ENCODE measurements around the gene NUB1.

The NUB1 gene

DNA sequence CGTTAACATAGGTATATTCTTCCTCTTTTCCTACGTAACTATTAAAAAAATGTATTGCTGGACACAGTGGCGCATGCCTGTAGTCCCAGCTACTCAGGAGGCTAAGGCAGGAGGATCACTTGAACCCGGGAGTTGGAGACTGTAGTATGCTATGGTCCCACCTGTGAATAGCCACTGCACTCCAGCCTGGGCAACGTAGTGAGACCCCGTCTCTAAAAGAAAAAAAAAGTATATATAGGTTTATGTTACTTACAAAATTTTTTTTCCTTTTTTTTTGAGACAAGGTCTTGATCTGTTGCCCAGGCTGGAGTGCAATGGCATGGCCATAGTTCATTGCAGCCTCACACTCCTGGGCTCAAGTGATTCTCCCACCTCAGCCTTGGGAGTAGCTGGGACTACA is 5.6 kb downstream of the NUB1 start:
- no peak for DNase-seq

DNA sequence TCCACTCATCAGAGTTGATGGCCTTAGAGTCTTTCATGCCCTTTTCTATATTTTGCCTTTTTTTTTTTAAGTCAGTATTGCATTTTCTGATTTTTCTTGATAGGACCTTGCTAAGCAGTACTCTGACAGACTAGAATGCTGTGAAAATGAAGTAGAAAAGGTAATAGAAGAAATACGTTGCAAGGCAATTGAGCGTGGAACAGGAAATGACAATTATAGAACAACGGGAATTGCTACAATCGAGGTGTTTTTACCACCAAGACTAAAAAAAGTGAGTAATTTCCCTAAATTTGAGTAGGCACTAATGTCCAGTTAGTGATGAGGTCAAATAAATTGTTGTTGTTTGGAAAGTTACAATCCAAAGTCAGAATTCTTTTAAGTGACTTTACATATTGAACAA is 7.4 kb downstream of the NUB1 start:
- DNase-seq, result no peak

- DNase-seq, result no peak
These were observed 7.9 kb downstream of the NUB1 start for GRCh38 chr7:151349507-151349853.

DNA sequence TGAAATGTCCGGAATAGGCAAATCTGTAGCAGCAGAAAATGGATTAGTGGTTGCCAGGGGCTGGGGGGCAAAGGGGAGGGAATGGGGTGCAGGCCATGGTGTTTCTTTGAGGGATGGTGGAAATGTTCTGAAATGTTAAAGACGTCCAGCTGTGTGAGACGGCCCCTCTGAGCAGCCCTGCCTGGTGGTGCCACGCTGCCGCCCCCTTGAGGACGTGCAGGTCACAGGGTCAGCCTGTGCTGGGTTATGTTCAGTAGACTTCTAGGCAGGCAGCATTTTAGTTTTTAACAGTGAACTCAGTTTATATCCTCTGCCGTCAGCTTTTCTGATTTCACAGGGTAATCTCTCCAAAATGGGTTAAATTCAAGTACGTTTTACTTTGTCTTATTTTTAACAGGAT is 9.4 kb downstream of the NUB1 start:
- peak; percentile 22 for DNase-seq

DNA sequence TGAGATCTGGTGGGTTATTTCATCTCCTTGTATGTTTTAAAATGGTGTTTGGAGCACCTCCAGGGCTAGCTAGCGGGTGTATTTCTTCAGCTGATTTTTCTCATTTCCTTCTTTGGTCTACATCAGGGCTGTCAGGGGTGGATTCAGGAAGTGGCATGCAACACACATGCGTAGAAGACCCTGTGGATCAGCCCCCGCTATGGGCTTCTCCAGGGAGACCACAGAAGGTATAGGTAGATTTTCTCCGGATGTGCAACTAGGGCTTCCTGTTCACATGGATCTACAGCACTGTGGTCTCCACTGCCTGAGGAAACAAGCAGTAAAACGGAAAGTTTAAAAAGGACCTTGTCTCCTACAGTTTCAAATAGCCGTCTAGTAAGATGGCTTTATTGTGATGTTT is 10.4 kb downstream of the NUB1 start:
- peak; percentile 83 for DNase-seq

- DNase-seq, result no peak
These were observed 10.9 kb downstream of the NUB1 start for GRCh38 chr7:151352512-151352911.

DNA sequence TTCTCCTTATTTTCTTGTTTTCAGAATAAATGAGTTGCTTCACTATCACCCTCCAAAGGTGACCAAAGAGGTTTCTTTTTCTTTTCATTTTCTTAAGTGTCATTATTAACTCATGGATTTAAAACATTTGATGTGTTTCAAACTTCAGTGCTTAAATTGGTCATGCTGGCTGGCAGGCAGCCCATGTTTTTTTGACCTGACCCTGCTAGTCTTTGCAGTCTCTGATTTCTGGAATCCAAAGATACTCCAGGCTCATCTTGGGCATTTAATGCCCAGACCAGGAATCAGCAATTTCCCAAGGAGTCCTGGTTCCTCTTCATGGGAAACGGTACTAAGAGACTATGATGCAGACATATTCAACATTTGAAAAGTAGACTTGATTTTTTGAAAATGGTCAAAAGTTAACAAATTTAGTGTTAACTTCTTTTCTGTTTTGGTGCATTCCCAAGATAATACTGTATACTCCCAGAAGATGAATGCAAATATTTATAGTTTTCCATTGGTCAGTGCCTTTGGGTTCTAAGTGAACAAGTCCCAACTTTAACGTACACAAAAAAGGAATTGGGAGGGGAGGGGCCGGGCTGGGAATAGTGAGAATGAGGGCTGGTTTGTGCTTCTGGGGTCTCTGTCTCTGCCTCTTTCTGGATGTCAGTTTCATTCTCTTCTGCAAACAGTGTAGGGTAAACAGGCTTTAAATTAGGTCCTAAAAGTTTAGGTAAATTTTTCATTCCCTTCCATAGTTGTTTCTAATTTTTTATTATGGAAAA is 19.8 kb downstream of the NUB1 start:
- no peak for DNase-seq

- no peak for DNase-seq
These were observed 21.6 kb downstream of the NUB1 start for GRCh38 chr7:151363182-151363581.

- no peak for DNase-seq
These were observed 24.7 kb downstream of the NUB1 start for GRCh38 chr7:151366166-151366879.

- DNase-seq, result no peak
These were observed 25.2 kb downstream of the NUB1 start for GRCh38 chr7:151366880-151367222.

- no peak for DNase-seq
These were observed 25.7 kb downstream of the NUB1 start for GRCh38 chr7:151367284-151367683.

GRCh38 chr7:151368136-151368571 is 26.5 kb downstream of the NUB1 start:
- peak; percentile 65 for DNase-seq

- DNase-seq, result no peak
These were observed 29.7 kb downstream of the NUB1 start for GRCh38 chr7:151371266-151371665.

DNA sequence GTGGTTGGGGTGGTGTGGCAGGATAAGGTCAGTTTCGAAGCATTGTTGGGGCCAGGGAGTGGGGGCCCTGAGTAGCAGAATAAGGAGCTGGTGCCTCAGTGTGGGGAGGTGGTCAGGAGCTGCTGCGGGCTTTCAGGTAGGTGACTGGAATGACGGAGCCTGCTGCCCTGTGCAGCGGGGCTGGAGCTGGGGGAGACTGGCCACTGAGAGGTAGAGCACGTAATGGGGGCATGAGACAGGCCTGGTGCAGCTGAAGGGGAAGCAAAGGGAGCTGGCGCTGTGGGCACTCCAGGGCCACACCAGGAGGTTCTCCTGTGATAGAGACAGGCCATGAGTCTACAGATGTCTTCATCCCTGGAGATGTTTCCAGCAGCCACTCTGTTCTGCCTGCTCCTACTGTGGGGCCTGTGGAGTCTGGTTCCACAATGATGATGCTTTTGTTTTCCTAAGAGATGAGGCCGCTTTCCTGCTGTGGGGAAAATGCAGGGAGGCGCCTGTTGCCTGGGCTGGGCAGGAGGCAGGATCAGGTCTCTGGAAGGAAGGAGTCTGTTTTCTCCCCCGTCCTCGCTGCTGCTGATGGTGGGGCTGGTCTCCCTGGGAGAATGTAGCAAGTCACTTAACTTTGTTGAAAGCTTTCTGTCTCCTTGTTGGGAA is 31.1 kb downstream of the NUB1 start:
- DNase-seq, result no peak

DNA sequence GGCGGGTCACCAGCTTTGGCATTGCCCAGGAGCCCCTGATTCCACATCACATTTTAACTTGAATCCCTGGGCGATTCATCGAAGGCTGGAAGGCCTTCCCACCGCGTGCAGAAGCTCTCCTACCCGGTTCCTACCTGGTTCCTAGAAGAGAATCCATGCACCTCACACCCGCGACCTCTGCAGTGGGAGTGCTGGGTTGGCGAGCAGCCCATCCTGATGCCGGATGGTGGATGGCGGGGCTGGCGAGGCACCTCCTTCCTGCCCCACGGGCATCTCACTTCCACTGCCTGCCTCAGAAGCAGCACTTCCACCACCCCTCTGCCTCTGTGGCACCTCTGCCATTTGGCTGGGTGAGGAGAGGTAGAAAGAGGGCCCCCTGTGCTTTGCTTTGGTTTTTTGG is 32.0 kb downstream of the NUB1 start:
- no peak for DNase-seq

- no peak for DNase-seq
These were observed 32.5 kb downstream of the NUB1 start for GRCh38 chr7:151374139-151374538.

- DNase-seq, result no peak
These were observed 33.1 kb downstream of the NUB1 start for GRCh38 chr7:151374726-151375125.

DNA sequence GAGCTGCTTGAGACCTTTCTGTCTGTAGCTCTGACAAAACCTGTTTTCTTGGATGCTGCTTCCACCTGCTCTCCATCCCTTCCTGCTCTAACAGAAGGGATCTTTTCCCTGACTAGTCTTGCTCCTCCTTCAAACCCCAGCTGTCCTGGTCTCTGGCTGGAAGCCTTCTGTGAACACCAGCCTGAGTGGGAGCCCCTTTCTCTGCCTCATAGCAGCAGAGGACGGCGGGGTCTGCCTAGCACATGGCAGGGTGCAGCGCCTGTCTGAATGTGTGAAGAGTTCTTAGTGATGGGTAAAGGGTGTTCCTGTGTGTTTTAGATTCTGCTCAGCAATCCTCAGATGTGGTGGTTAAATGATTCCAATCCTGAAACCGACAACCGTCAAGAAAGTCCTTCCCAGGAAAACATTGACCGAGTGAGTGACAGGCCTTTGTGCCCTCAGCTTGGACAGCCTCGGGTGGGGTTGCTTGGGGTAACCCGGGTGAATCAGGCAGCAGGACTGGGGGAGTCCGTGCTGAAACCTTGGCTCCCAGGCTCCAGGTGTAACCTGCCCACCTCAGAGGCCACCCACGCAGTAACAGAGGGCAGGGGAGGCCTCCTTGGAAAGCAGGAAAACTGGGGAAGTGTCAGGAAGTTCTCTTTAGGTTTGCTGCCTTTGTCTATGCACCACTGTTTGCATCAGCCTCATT is 34.1 kb downstream of the NUB1 start:
- DNase-seq, result no peak

GRCh38 chr7:151376218-151376902 is 34.7 kb downstream of the NUB1 start:
- DNase-seq, result no peak

DNA sequence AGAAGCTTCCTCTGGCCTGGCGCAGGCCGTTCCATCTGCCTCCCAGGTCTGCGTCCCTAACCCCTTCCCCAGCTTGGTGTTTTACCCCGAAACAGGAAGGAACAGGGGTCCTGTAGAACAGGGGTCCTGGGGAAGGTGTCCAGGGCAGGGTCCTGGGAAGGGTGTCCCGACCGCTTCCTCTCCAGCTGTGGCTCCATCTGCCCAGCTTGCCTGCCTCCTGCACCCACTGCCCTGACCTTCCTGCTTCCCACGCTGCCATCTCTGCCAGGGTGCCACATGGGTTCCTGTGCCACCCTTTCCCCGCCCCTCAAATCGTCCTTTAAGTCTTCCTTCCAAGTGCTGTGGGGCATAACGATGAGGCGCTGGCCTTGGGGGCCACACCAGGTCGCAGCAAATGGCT is 35.8 kb downstream of the NUB1 start:
- DNase-seq, result no peak

DNA sequence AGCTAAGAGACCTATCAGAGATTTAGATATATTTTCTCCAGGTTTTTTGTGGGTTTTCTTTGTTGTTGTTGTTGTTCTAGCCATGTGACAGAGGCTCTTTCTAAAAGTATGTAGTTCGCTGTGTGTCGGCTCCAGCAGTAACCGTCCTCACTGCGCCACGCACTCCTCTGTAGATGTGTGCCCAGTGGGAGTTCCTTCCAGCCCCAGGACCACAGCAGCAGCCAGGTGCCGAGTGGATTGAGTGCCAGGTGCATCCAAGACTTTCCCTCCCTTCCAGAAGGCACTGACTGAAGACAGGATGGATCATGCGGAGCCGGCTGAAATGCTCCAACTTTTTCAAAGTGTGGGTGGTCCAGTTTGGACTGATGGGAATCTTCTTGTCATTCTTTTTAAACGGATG is 36.4 kb downstream of the NUB1 start:
- no peak for DNase-seq

DNA sequence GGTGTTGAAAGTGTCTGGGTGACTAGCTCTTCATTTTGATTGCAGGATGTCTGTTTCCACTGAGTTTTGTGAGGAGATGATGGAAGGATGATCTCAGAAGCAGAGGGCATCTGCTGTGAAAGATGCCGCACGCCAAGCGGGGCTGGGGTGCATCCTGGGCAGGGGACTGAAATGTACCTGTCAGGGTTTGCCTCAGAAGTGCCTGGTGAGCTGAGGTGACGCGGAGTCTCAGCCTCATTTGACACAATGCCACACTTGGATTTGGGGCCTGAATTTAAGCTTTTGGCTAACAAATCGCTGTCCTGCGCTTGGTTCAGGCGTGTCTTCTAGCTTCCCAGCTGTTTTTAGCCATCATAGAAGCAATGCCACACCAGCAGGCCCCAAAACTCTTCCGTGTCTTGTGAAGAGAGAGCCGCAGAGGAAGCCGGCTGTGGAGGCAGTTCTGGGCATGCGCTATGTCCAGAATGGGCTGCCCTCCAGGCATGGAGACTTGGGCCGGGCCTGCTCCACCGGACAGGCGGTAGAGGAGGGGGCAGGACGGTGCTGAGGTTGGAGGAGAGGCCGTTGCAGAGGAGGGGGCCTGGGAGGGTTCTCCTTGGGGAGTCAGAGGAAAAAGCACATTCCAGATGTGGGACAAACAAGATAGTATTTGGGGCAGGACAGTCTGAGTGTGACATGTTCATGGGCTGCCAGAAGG is 37.0 kb downstream of the NUB1 start:
- no peak for DNase-seq

DNA sequence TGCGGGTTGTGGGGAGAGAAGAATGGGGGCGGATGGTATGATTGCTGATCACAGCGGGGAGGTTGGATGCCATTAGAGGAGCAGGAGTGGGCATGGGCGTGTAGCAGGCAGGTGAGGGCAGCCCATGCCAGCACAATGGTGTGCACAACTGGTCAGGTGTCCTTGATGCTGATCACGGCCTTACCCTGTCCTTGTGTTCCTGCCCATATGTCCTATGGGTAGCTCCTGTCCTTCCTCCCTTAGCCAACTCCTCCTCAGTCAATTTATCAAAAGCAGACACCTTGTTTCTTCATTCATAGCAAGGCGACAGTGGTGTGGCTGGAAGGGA is 37.5 kb downstream of the NUB1 start:
- no peak for DNase-seq
